ENCODE results near the gene ZNF621.
A peak's percentile ranks its signal among the peaks of the same experiment; 100 is the strongest.
"Not testable (repeated sequence)": the region's sequence is repeated elsewhere in the genome, so short reads cannot be mapped to it uniquely, and the experiment has no call there.

ZNF621 gene

DNA sequence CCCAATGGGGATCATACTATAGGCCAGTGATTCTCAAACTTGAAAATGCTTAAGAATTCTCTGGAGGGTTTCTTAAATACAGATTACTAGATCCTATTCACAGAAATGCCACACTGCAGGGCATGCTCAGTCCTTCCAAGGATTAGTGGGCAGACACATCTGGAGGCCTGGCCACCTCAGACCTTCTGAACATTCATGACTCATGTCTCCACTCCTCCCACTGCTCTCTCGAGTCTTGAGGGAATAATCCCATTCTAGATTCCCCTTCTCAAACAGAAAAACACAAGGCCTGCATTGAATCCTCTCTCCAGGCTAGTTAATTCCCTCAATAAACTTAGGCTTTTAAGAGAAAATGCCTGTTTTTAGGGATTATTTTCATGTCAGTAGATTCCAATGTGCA lies 22.1 kb downstream of the ZNF621 start:
- DNase-seq (ENCODE audit: low read depth): no peak

DNA sequence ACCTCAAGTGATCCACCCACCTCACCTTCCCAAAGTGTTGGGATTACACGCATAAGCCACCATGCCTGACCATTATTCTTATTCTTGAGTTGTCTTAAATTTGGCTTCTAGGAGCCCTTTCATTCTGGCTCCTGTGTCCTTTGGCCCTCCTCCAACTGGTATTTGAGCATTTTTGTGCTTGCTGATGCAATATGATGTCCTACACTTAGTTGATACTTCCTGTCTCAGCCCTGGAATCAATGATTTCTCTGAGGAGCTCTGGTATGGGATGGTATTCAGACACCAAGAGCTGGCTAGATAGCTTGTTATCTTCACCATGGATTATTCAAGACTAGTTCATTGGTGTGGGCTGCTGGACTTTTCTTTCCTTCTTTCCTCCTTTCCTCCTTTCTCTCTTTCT lies 25.4 kb downstream of the ZNF621 start:
- DNase-seq (ENCODE audit: low read depth): no peak

DNA sequence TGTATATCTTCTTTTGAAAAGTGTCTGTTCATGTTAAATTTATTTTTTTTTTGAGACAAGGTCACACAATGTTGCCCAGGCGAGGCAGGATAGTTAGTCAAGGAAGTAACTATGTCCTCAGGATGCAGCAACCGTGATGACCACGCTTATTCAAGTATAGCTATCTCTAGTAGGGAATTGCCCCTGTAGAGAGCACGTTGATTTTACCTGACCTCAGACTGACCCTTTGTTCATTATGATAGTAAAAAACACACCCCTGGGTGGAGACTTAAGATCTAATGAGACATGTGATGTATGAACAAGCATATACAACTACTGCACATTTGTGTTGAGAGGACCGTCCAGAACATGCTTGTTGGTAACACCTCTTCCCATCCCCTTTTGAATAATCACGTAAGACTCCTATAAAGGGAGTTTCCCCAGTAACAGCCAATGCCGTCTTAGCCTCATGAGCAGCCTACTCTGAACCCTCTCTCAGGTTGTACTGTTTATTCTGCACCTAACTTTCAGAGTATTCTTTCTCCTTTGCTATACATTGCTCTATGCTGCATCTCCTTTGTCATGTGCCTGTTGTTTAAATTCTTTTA lies 32.9 kb downstream of the ZNF621 start:
- no peak for DNase-seq (ENCODE audit: low read depth)

DNA sequence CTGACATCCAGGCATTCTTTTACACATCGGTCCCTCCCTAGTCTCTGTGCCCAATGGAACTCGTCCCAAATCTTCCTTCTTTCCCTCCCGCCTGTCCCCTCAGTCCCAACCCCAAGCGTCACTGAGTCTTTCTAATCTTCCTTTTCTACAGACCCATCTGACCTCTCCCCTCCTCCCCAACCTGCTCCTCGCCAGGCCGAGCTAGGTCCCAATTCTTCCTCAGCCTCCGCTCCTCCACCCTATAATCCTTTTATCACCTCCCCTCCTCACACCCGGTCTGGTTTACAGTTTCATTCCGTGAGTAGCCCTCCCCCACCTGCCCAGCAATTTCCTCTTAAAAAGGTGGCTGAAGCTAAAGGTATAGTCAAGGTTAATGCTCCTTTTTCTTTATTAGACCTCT lies 37.7 kb downstream of the ZNF621 start:
- not testable (repeated sequence) for DNase-seq (ENCODE audit: low read depth)

DNA sequence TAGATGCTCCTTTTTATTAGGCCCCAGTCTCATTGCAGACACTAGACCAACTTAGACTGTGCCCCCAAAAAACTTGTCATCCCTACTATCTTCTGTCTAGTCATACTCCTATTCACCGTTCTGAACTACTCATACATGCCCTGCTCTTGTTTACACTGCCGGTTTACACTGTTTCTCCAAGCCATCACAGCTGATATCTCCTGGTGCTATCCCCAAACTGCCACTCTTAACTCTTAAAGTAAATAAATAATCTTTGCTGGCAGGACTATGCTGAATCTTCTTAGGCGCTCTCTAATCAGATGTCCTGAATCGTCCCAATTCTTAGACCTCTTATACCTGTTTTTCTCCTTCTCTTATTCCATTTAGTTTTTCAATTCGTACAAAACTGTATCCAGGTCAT lies 40.9 kb downstream of the ZNF621 start:
- not testable (repeated sequence) for DNase-seq (ENCODE audit: low read depth)

DNA sequence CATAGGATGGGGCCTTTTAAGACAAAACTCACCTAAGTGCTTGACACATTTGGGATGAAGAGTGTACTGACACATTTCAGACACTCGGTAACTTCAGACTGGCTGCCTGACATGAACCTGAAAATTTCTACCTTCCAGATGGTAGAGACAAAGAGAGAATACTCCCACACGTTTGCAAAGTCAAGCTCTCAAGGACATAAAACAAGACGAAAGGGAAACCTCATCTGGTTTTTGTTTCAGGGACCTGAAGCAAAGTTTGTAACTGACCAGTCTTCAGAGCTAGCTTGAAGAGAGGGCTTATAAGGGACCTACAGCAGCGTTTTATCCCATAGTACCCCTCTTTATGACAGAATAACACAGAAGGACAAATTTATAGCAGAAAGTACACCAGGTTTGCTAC lies 41.9 kb downstream of the ZNF621 start:
- DNase-seq (ENCODE audit: low read depth): no peak

DNA sequence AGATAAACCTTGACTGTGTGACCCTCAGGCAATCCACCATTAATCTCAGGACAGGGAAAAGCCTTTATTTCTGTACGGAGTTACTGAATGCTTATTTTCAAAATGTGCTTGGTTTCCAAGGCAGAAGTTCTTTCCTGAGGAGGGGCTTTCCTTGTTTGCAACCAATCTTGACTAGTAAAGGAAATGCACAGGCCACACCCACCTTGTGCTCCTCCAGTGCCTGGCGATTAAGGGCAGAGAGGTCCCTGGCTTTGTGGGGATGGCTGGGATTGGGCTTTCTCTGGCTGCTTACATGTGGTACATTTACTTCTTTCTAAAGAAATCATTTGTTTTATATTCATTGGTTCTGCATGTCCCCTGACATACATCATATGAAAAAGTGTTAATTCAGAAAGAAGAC lies 47.8 kb downstream of the ZNF621 start:
- DNase-seq (ENCODE audit: low read depth): no peak

DNA sequence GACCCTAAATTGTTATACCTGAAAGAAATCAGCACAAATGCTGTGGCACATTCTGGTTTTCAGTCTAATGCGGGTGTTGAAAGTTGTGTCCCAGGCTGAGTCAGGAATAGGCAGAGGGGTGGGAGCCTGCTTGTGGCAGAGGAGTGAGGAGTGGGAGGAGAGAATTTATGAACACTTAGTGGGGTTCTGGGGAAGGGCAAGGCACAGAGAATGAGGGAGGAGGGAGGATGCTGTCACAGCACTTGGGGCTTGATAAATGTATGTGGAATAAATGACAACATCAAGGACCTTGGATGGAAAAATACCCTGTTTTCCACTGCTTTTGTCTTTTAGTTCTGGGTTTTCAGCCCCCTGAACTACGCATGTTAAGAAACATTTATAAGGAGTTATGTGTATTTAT lies 49.3 kb downstream of the ZNF621 start:
- DNase-seq (ENCODE audit: low read depth): no peak

DNA sequence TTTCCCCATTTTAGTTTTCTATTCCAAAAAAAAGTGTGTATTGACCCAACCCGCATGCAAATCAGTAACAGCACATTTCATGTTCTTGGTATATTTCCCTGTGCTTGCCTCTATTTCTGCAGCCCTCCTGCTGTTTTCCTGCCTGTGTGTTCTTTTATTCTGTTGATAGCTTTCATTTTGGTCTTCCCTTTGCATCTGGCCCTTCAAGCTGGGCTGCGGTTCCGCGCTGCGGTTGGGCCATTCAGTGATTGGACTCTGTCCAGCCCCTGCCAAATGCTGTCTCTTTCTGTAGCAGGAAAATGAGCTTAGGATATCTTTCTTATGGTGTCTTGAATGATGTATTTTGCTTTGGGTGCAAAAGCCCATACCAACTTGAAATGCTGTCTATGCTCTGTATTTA lies 49.9 kb downstream of the ZNF621 start:
- DNase-seq (ENCODE audit: low read depth): no peak

DNA sequence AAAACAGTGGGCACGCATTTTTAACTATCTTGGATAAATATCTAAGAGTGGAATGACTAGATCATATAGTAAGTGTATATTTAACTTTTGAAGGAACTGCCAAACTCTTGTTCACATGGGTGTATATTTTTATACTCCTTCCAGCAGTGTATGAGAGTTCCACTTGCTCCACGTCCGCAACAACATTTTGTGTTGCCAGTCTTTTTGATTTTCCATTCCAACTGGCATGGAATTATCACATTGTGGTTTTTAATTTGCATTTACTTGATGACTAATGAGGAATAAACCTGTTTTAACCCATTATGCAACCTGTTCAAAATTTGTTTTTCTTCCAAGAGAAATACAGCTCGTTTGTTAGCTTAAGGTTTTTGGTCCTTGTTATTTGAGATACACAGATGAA lies 51.6 kb downstream of the ZNF621 start:
- no peak for DNase-seq (ENCODE audit: low read depth)

DNA sequence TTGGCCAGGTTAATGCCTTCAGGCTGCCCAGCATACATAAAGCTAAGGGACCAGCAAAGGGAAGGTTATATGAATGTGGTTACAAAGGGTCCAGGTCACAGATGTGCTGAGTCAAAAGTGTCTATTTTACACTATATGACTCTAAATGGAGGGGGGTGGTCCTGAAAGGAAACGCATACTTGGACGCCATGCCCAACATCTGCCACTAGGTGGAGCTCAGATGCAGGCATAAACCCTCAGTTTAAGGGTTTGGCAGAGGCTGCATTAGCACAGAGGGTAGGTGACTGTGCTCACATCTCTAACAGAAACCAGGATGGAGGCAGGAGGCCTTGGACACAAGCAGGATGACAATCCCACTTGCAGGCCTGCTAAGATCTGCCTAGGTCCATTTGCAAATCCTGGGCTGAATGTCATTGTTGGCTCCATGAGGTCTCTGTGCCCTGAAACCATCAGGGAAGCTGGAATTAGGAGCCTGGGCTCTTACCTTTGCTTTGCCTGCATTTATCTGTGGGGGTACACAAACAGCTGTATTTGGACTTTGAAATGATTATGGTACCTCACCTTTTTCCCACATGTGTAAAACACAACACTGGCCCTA lies 55.8 kb downstream of the ZNF621 start:
- DNase-seq (ENCODE audit: low read depth): peak; percentile 38

DNA sequence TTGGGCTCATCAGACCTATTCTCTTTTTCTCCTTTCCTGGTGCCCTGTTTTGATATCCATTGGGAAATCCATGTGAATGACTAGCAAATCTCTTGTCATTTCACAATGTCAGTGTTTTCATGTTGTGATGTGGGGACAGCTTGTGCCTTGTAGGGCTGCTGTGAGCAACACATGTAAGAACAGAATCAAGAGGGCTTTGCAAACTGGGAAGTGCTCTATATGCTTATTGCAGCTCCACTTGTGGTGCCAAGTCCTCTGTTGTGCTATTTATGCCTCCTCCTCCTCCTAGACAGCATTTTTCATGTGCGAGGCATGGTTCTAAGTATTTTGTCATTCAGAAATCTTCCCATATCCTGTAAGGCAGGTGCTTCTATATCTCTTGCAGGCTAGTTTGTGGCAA lies 56.4 kb downstream of the ZNF621 start:
- no peak for DNase-seq (ENCODE audit: low read depth)

DNA sequence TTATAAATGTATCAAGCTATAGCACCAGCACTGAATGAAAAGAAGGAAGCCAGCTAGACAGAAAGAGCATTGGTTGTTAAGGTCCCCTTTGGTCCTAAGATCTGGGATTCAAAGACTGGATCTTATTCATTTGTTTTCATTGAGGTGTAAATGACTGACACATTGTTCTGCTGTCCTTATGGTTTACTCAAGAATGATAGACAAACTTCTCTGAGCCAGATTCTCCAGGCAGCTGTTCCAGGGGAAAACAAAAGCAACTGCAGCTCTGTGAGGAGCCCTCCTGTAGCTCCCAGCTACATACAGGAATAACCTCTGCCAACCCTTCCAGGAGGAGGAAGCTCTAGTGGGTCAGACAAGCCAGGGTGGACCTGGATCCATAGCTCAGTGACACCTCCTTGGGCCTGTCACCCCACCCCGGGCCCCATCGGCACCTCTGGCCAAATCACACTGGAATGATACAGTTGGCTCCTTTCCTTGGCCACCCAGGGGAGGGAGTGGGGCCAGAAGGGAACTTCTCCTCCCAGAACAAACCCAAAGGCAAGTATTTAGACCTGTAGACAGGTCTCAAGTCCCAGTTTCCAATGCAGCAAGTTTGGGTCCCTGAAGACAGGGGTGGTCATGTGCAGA lies 57.8 kb downstream of the ZNF621 start:
- no peak for DNase-seq (ENCODE audit: low read depth)

DNA sequence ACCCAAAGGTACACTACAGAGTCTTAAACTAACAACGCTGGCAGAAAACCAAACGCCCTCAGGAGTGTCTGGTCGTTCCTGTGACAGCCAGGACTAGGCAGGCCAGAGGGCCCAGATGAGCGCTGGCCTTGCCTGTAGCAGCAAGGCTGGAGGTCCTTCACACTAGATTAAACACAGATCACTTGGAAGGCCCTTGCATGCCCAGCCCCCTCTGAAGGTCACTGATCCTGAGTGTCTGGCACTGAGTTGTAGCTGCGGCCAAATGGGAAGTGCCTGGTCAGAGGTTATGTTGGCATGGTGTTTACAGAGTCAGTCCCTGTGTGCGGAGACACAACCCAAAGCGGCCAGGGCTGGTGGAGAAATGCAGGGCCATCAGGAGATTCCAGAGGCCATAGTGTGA lies 58.9 kb downstream of the ZNF621 start:
- DNase-seq (ENCODE audit: low read depth): no peak

DNA sequence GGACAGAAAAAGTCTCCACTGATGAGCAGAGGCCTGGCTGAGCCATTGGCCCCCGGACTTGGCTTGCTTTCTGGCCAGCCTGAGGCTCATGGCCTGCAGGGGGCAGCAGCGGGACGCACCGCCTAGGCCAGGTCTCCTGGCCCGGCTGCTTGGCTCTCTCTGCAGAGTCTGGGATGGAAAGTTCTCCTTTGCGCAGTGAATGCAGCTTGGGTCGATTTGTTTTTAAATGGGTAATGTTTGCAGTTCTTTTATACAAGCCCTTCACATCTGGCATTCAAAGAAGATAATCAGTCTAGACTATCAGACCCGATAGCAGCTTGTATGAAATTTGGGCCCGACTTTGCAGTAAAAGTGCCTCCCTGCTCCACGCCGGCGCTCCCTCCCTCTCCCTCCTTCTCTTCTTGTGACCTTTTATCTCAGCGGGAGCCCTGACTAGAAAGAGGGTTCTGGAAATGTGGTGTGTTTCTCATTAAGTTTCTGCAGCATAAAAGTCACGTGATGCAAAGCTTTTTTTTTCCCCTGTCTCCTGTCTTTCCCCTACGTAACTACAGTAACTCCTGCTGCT lies 59.9 kb downstream of the ZNF621 start:
- peak; percentile 52 for DNase-seq (ENCODE audit: low read depth)

DNA sequence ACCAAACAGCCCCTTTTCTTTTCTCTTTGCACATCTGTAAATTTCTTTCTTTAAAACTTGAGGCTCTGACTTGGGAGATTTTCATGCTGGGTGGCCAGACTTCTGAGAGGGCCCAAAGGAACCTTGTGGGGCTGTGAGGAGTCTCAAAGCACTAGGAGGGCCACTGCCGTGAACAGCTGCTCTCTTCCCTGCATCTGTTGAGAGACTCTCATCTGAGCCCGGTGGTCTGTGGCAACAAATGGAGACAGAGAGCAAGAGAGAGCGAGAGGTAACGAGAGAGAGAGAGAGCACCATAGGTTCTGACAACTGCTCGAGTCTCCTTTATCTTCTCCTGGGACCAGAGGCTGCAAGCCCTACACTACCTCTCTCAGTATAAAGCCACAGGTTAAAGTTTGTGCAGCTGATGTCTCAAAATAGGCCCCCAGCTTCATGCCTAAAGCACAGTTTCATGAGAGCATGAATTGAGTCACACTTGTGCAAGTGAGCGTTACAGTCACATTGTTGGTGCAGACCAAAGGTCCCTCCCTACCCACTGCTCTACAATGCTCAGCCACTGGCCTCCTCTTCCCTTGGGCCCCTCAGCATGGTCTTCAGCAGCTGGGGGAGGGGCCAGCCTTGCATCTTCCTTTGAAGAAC lies 60.7 kb downstream of the ZNF621 start:
- no peak for DNase-seq (ENCODE audit: low read depth)

DNA sequence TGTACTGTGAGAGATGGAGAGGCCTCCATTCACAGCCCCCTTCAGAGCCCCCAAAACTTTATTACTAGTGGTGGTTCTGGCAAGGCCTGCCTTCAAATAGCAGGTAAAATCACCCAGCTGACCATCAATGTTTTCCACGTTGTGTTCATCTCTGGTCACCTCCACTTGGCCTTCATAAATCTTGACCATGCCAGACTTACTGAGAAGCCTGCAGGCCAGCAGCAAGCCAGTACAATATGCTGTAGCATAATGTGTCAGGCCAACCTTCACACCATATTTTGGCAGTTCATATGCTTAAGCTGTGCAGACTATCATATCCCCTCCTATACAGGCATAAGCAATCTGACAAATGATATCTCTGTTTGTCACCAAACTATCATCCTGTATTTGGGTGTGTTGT lies 62.1 kb downstream of the ZNF621 start:
- no peak for DNase-seq (ENCODE audit: low read depth)

DNA sequence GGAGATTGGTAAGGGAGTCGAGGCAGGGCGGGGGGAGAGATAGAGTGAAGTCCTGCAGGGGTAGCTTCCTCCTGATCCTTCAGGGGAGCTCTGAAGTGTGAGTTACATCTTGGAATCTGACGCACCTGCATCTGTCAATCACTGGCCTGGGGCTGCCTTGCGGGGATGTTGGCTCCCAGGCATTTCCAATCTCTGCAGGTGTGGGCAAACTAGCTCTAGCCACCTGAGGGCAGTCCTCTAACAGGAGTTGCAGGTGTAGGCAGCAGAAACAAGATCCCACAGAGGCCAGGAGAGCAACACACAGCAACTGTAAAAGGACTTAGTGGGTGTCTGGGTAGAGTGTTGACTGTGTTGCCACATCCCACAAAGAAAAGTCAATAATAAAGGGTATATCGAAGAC lies 63.6 kb downstream of the ZNF621 start:
- DNase-seq (ENCODE audit: low read depth): no peak
